Renal cortical epithelial cell (primary cell): ENCODE results near the gene DPH3. TPM values are rescaled to one million over a fixed set of nuclear protein-coding genes. Genes with fewer than 3 reads are reported as not detected.

Source experiments
- DNase-seq: peaks from one replicate; pipeline ENCODE4 v3.0.0-alpha.2; 2011; ENCODE audit warnings: low read depth
- total RNA-seq: library from RNA; depleted of rRNA; stranded (reverse); fragments of >200 nt; gene quantifications from 2 replicates; pipeline ENCODE4 v1.2.3, GENCODE V29; 2014

Gene DPH3
- total RNA-seq, 1 donor from 2014 or later, result 37.5 TPM

- DNase-seq, result no peak
These were observed 26.1 kb upstream of the DPH3 start for GRCh38 chr3:16290827-16291196.

GRCh38 chr3:16290007-16290826 lies 25.5 kb upstream of the DPH3 start:
- peak; percentile 48 for DNase-seq

- no peak for DNase-seq
These were observed 24.6 kb upstream of the DPH3 start for GRCh38 chr3:16289144-16289889.

GRCh38 chr3:16288664-16289063 lies 23.9 kb upstream of the DPH3 start:
- no peak for DNase-seq

GRCh38 chr3:16286751-16287543 lies 22.2 kb upstream of the DPH3 start:
- no peak for DNase-seq

- DNase-seq, result no peak
These were observed 21.4 kb upstream of the DPH3 start for GRCh38 chr3:16286161-16286560.

- DNase-seq, result no peak
These were observed 19.9 kb upstream of the DPH3 start for GRCh38 chr3:16284633-16285032.

GRCh38 chr3:16280671-16281070 lies 15.9 kb upstream of the DPH3 start:
- no peak for DNase-seq

GRCh38 chr3:16279010-16279801 lies 14.5 kb upstream of the DPH3 start:
- DNase-seq, result no peak

GRCh38 chr3:16277471-16277870 lies 12.7 kb upstream of the DPH3 start:
- DNase-seq, result no peak

GRCh38 chr3:16273867-16274266 lies 9.1 kb upstream of the DPH3 start:
- no peak for DNase-seq

GRCh38 chr3:16272588-16272987 lies 7.8 kb upstream of the DPH3 start:
- no peak for DNase-seq

- DNase-seq, result no peak
These were observed 6.1 kb upstream of the DPH3 start for GRCh38 chr3:16270855-16271254.

- DNase-seq, result no peak
These were observed 2.0 kb upstream of the DPH3 start for GRCh38 chr3:16266714-16267113.

GRCh38 chr3:16265455-16265786 lies 678 bp upstream of the DPH3 start:
- no peak for DNase-seq

GRCh38 chr3:16264174-16264707 lies 502 bp downstream of the DPH3 start:
- no peak for DNase-seq

GRCh38 chr3:16262174-16262573 lies 2.6 kb downstream of the DPH3 start:
- no peak for DNase-seq

GRCh38 chr3:16260046-16260445 lies 4.7 kb downstream of the DPH3 start:
- DNase-seq, result no peak

GRCh38 chr3:16258866-16259265 lies 5.9 kb downstream of the DPH3 start:
- DNase-seq, result no peak

GRCh38 chr3:16258177-16258576 lies 6.6 kb downstream of the DPH3 start:
- DNase-seq, result no peak

- no peak for DNase-seq
These were observed 7.4 kb downstream of the DPH3 start for GRCh38 chr3:16257309-16257708.

GRCh38 chr3:16255726-16256125 lies 9.0 kb downstream of the DPH3 start:
- no peak for DNase-seq
